ENCODE measurements around the gene GPRIN3. TPM values are rescaled to one million over a fixed set of nuclear protein-coding genes. Genes with fewer than 3 reads are reported as not detected.

Gene GPRIN3
- total and polyA plus RNA-seq, 2 of the 13 experiments (the other 11 are each of a cell fraction or from before 2014, with no cell fraction given): not detected

- no peak overlapping the region for H3K4me3 ChIP-seq (replicated peaks in 1 of 3; ENCODE audit: insufficient read depth in 1 of 3, low read depth in 2 of 3, low read length in 3 of 3)
- no peaks in the 10 kb centered on the region for H3K9me3 ChIP-seq (ENCODE audit: low read length)
- ChIA-PET POLR2A (no interaction called here), CTCF (ENCODE audit: low intra/inter-chr PET ratio, low total read pairs) (no interaction called here)
- DNase-seq (ENCODE audit: low spot score) (no peak), ATAC-seq (no peak), FAIRE-seq (no peak)
- TF ChIP-seq ZSCAN12 (CRISPR knock-in tag; IDR thresholded peaks at IDR 0.05): no peak
- no peak for TF ChIP-seq THYN1 (CRISPR knock-in tag; IDR thresholded peaks at IDR 0.05; ENCODE audit: borderline replicate concordance, low read depth)
- no peak for TF ChIP-seq ZNF235 (CRISPR knock-in tag; IDR thresholded peaks at IDR 0.05; ENCODE audit: borderline replicate concordance)
- TF ChIP-seq SRF (IDR thresholded peaks at IDR 0.05; ENCODE audit: low read depth, low read length): no peak
- TF ChIP-seq KLF9 (CRISPR knock-in tag; IDR thresholded peaks at IDR 0.05; ENCODE audit: low read depth): no peak
- TF ChIP-seq ETV6 (CRISPR knock-in tag; conservative IDR thresholded peaks at IDR 0.05): no peak
- TF ChIP-seq EP300 (IDR thresholded peaks at IDR 0.05; ENCODE audit: low read depth in 2 of 2, low read length in 2 of 2): no peak
- TF ChIP-seq EP300 (CRISPR knock-in tag; IDR thresholded peaks at IDR 0.05; ENCODE audit: borderline replicate concordance): no peak
- no peak for TF ChIP-seq MEIS2 (CRISPR knock-in tag; IDR thresholded peaks at IDR 0.05)
- TF ChIP-seq ARNT2 (CRISPR knock-in tag; IDR thresholded peaks at IDR 0.05; ENCODE audit: low read depth): no peak
- TF ChIP-seq MAFF (IDR thresholded peaks at IDR 0.05; ENCODE audit: low read depth, low read length): no peak
- peaks cover 0 to 23% of the 10 kb centered on the region in 2 experiments; a peak in 3 of 5 replicates for H3K27me3 ChIP-seq (ENCODE audit: control insufficient read depth in 1 of 2, insufficient read depth in 2 of 2, low read length in 2 of 2)
- H3K4me2 ChIP-seq (ENCODE audit: low read depth, low read length): no peak overlapping the region
- no peak overlapping the region for H3K9ac ChIP-seq (ENCODE audit: insufficient read depth, low read depth, low read length)
- H3K4me1 ChIP-seq (ENCODE audit: insufficient read depth, low read length): no peaks in the 10 kb centered on the region
- H3K36me3 ChIP-seq (replicated peaks in 1 of 2; ENCODE audit: control insufficient read depth in 1 of 2, insufficient read depth in 2 of 2, low read length in 2 of 2): no peaks in the 10 kb centered on the region
- no peak overlapping the region for H2AFZ ChIP-seq (ENCODE audit: low read length)
- intact Hi-C loops (cut with micrococcal nuclease; ENCODE audit: unreplicated experiment): no loop called here
- H4K20me1 ChIP-seq (ENCODE audit: insufficient read depth, low read length): no peaks in the 10 kb centered on the region
- in situ Hi-C loops (cut with HindIII; ENCODE audit: extremely low pct_ligation_motif_present, low pct_unique_long_range_greater_than_20kb): no loop called here
- 0% methylated on average over 3 of the region's 3 CpGs for WGBS (ENCODE audit: low lambda C conversion rate)
- H3K27ac ChIP-seq (ENCODE audit: extremely low read length, insufficient read depth, low read length): no peak overlapping the region
- BruUV-seq (replicated peaks): no TSS peak
- no peaks in the 10 kb centered on the region for H3K79me2 ChIP-seq (ENCODE audit: insufficient read depth, low read length)
Observed at GRCh38 chr4:89305028-89305427, 2.6 kb downstream of the GPRIN3 start.

Data from HepG2 (cell line).